Hematopoietic multipotent progenitor cell treated with erythropoietin and hydrocortisone succinate and interleukin-3 and kit ligand, for 6 days (in vitro differentiated cells): ENCODE measurements around the gene IL20RA.
"Not testable (repeated sequence)": the region's sequence is repeated elsewhere in the genome, so short reads cannot be mapped to it uniquely, and the experiment has no call there.

ENCODE experiments used
- DNase-seq: peaks from one replicate; pipeline ENCODE4 v3.0.0-alpha.2; 2015

The IL20RA gene

GRCh38 chr6:136969433-136969832 lies 75.3 kb downstream of the IL20RA start:
- DNase-seq: no peak

GRCh38 chr6:136968837-136969236 lies 75.9 kb downstream of the IL20RA start:
- no peak for DNase-seq

- peak; percentile 90 for DNase-seq
Observed at GRCh38 chr6:136967876-136968752, 76.7 kb downstream of the IL20RA start.

GRCh38 chr6:136964398-136964797 lies 80.4 kb downstream of the IL20RA start:
- DNase-seq: no peak

- DNase-seq: no peak
Observed at GRCh38 chr6:136963259-136963658, 81.5 kb downstream of the IL20RA start.

- peak; percentile 83 for DNase-seq
Observed at GRCh38 chr6:136962661-136963060, 82.1 kb downstream of the IL20RA start.

- no peak for DNase-seq
Observed at GRCh38 chr6:136961848-136962247, 82.9 kb downstream of the IL20RA start.

- DNase-seq: peak; percentile 74
Observed at GRCh38 chr6:136960781-136961180, 84.0 kb downstream of the IL20RA start.

GRCh38 chr6:136959935-136960334 lies 84.8 kb downstream of the IL20RA start:
- DNase-seq: not testable (repeated sequence)

GRCh38 chr6:136959471-136959891 lies 85.3 kb downstream of the IL20RA start:
- DNase-seq: peak; percentile 32

GRCh38 chr6:136958168-136958567 lies 86.6 kb downstream of the IL20RA start:
- DNase-seq: no peak

GRCh38 chr6:136956590-136957544 lies 87.9 kb downstream of the IL20RA start:
- peak; percentile 67 for DNase-seq

GRCh38 chr6:136955123-136955522 lies 89.6 kb downstream of the IL20RA start:
- DNase-seq: no peak

GRCh38 chr6:136952714-136953260 lies 92.0 kb downstream of the IL20RA start:
- peak; percentile 79 for DNase-seq

GRCh38 chr6:136950436-136951126 lies 94.2 kb downstream of the IL20RA start:
- DNase-seq: no peak
